Inflammatory macrophage treated with lipopolysaccharide for 4 hours (primary cell): Measurements from ENCODE around the gene DCLK3.

Experiments
- DNase-seq: peaks from one replicate; pipeline ENCODE4 v3.0.0-alpha.2; 2020

The DCLK3 gene

GRCh38 chr3:36762918-36763849, 1.2 kb downstream of the DCLK3 start:
- DNase-seq, result peak; percentile 47

GRCh38 chr3:36761779-36762178, 2.6 kb downstream of the DCLK3 start:
- DNase-seq, result peak; percentile 49

- DNase-seq, result no peak
Measured at GRCh38 chr3:36756269-36756668, 8.1 kb downstream of the DCLK3 start.

GRCh38 chr3:36751326-36751725, 13.0 kb downstream of the DCLK3 start:
- DNase-seq, result peak; percentile 9

- DNase-seq, result no peak
Measured at GRCh38 chr3:36750737-36751136, 13.6 kb downstream of the DCLK3 start.

GRCh38 chr3:36744763-36745162, 19.6 kb downstream of the DCLK3 start:
- DNase-seq, result no peak

- DNase-seq, result no peak
Measured at GRCh38 chr3:36743826-36744225, 20.5 kb downstream of the DCLK3 start.

GRCh38 chr3:36741285-36741684, 23.1 kb downstream of the DCLK3 start:
- DNase-seq, result peak; percentile 7

GRCh38 chr3:36740787-36741186, 23.6 kb downstream of the DCLK3 start:
- DNase-seq, result no peak

- no peak for DNase-seq
Measured at GRCh38 chr3:36738702-36739101, 25.7 kb downstream of the DCLK3 start.

- no peak for DNase-seq
Measured at GRCh38 chr3:36736301-36736700, 28.1 kb downstream of the DCLK3 start.

GRCh38 chr3:36734742-36735141, 29.6 kb downstream of the DCLK3 start:
- peak; percentile 44 for DNase-seq

GRCh38 chr3:36733723-36734122, 30.6 kb downstream of the DCLK3 start:
- DNase-seq, result no peak

- no peak for DNase-seq
Measured at GRCh38 chr3:36733162-36733696, 31.1 kb downstream of the DCLK3 start.

GRCh38 chr3:36730966-36731365, 33.4 kb downstream of the DCLK3 start:
- no peak for DNase-seq

GRCh38 chr3:36729204-36730056, 34.9 kb downstream of the DCLK3 start:
- DNase-seq, result peak; percentile 50

- DNase-seq, result no peak
Measured at GRCh38 chr3:36714343-36715086, 49.8 kb downstream of the DCLK3 start.

- no peak for DNase-seq
Measured at GRCh38 chr3:36713904-36714303, 50.4 kb downstream of the DCLK3 start.

- DNase-seq, result no peak
Measured at GRCh38 chr3:36710606-36711005, 53.7 kb downstream of the DCLK3 start.

GRCh38 chr3:36709826-36710365, 54.5 kb downstream of the DCLK3 start:
- no peak for DNase-seq

- DNase-seq, result no peak
Measured at GRCh38 chr3:36709281-36709680, 55.1 kb downstream of the DCLK3 start.

GRCh38 chr3:36707623-36708409, 56.5 kb downstream of the DCLK3 start:
- DNase-seq, result peak; percentile 73
